HFFc6 (cell line): ENCODE measurements around the gene EMILIN2. TPM values are rescaled to one million over a fixed set of nuclear protein-coding genes. Genes with fewer than 3 reads are reported as not detected.

ENCODE experiments used
- DNase-seq: peaks from one replicate; pipeline ENCODE4 v3.0.0-alpha.2; 2018
- H3K27ac Mint-ChIP-seq: 2 replicates; pipeline ENCODE4 v1.8.0; 2020; ENCODE audit warnings: mild to moderate bottlenecking, mixed read lengths
- H3K27me3 Mint-ChIP-seq: 2 replicates; pipeline ENCODE4 v1.8.0; 2021; ENCODE audit warnings: mild to moderate bottlenecking, moderate library complexity, mixed read lengths; ENCODE audit not compliant: insufficient read depth
- H3K36me3 Mint-ChIP-seq: 2 replicates; pipeline ENCODE4 v1.8.0; 2021; ENCODE audit warnings: low read depth, mixed read lengths
- H3K4me1 Mint-ChIP-seq: 2 replicates; pipeline ENCODE4 v1.8.0; 2020; ENCODE audit warnings: low read depth, mixed read lengths
- H3K4me3 Mint-ChIP-seq: 2 replicates; pipeline ENCODE4 v1.8.0; 2020; ENCODE audit warnings: mild to moderate bottlenecking, moderate library complexity, mixed read lengths
- H3K9me3 Mint-ChIP-seq: 2 replicates; pipeline ENCODE4 v1.8.0; 2020; ENCODE audit warnings: mild to moderate bottlenecking, mixed read lengths
- CTCF ChIP-seq: fragments of 200-600 bp; sonication (generic); IDR thresholded peaks from 2 replicates; pipeline ENCODE4 v1.5.0; 2021; ENCODE audit warnings: antibody characterized with exemption, mild to moderate bottlenecking
- total RNA-seq, 6 experiments: library from RNA; stranded (reverse); fragmentation: NEBNext Ultra II Directional; extraction: Animal tissue kit (Norgen Biotek cat#: 25700); gene quantifications; 2 replicates in 1 of 6; 3 replicates in 5 of 6; pipeline ENCODE4 v1.2.3, GENCODE V29; 2021

The EMILIN2 gene
- total RNA-seq, 6 experiments from 2014 or later = 5.9 to 10.6 (median 8.2) TPM

- peaks cover 6% of the 10 kb centered on the region for H3K4me1 Mint-ChIP-seq
- TF ChIP-seq CTCF = no peak
- peaks cover 2% of the 10 kb centered on the region; the same call in 1 of the 2 replicates for H3K27me3 Mint-ChIP-seq
- no peak overlapping the region for H3K4me3 Mint-ChIP-seq
- peaks cover 20% of the 10 kb centered on the region for H3K36me3 Mint-ChIP-seq
- no peak for DNase-seq
- H3K9me3 Mint-ChIP-seq = no peaks in the 10 kb centered on the region
- no peak overlapping the region for H3K27ac Mint-ChIP-seq
Measured at GRCh38 chr18:2927745-2928144, 80.9 kb downstream of the EMILIN2 start.

GRCh38 chr18:2932247-2933181 is 85.7 kb downstream of the EMILIN2 start:
- H3K27me3 Mint-ChIP-seq = peaks cover 2% of the 10 kb centered on the region; the same call in 1 of the 2 replicates
- peak overlapping the region; percentile 80 for H3K4me3 Mint-ChIP-seq
- TF ChIP-seq CTCF = peak; percentile 94
- H3K9me3 Mint-ChIP-seq = no peaks in the 10 kb centered on the region
- H3K4me1 Mint-ChIP-seq = peaks cover 34% of the 10 kb centered on the region
- peaks cover 27% of the 10 kb centered on the region for H3K36me3 Mint-ChIP-seq
- peak overlapping the region; percentile 75 for H3K27ac Mint-ChIP-seq
- peak; percentile 70 for DNase-seq

GRCh38 chr18:2933995-2934394 is 87.2 kb downstream of the EMILIN2 start:
- Mint-ChIP-seq H3K4me1 (peaks cover 34% of the 10 kb centered on the region), H3K4me3 (no peak overlapping the region), H3K36me3 (peaks cover 27% of the 10 kb centered on the region), H3K9me3 (no peaks in the 10 kb centered on the region), H3K27me3 (peaks cover 2% of the 10 kb centered on the region; the same call in 1 of the 2 replicates), H3K27ac (no peak overlapping the region)
- TF ChIP-seq CTCF = no peak
- no peak for DNase-seq

GRCh38 chr18:2935438-2936192 is 88.8 kb downstream of the EMILIN2 start:
- Mint-ChIP-seq H3K36me3 (peaks cover 15% of the 10 kb centered on the region), H3K4me1 (peaks cover 34% of the 10 kb centered on the region), H3K27ac (peak overlapping the region; percentile 74), H3K9me3 (no peaks in the 10 kb centered on the region), H3K4me3 (no peak overlapping the region), H3K27me3 (peaks cover 2% of the 10 kb centered on the region; the same call in 1 of the 2 replicates)
- DNase-seq = no peak
- no peak for TF ChIP-seq CTCF

GRCh38 chr18:2939317-2939716 is 92.5 kb downstream of the EMILIN2 start:
- Mint-ChIP-seq H3K27ac (no peak overlapping the region), H3K9me3 (no peaks in the 10 kb centered on the region), H3K36me3 (no peaks in the 10 kb centered on the region)

More at GRCh38 chr18:2939317-2939716, 92.5 kb downstream of the EMILIN2 start:
- TF ChIP-seq CTCF = no peak
- peaks cover 15% of the 10 kb centered on the region for H3K4me1 Mint-ChIP-seq
- no peak overlapping the region for H3K4me3 Mint-ChIP-seq
- DNase-seq = no peak
- no peaks in the 10 kb centered on the region for H3K27me3 Mint-ChIP-seq
